Hepatocyte (in vitro differentiated cells): ENCODE data around the gene HBA2. TPM values are rescaled to one million over a fixed set of nuclear protein-coding genes. Genes with fewer than 3 reads are reported as not detected.
"Not testable (repeated sequence)": the region's sequence is repeated elsewhere in the genome, so short reads cannot be mapped to it uniquely, and the experiment has no call there.

Source experiments
- DNase-seq: peaks from one replicate; pipeline ENCODE4 v3.0.0-alpha.2; 2016; ENCODE audit warnings: low spot score
- H2AFZ ChIP-seq: fragments of 200-600 bp; sonication (generic); 2 replicates; pipeline ENCODE4 v1.6.0; 2016; ENCODE audit warnings: antibody characterized with exemption, mild to moderate bottlenecking
- H3K27ac ChIP-seq: fragments of 200-600 bp; sonication (generic); 2 replicates; pipeline ENCODE4 v1.5.1; 2016; ENCODE audit warnings: mild to moderate bottlenecking
- H3K27me3 ChIP-seq: fragments of 200-600 bp; sonication (generic); 2 replicates; pipeline ENCODE4 v1.6.1; 2016
- H3K36me3 ChIP-seq: fragments of 200-600 bp; sonication (generic); replicated peaks from 2 replicates; pipeline ENCODE4 v1.5.1; 2016; ENCODE audit warnings: low read depth; ENCODE audit not compliant: insufficient read depth
- H3K4me1 ChIP-seq: fragments of 200-600 bp; sonication (generic); 2 replicates; pipeline ENCODE4 v1.5.1; 2016; ENCODE audit warnings: mild to moderate bottlenecking, moderate library complexity; ENCODE audit not compliant: insufficient read depth
- H3K4me2 ChIP-seq: fragments of 200-600 bp; sonication (generic); 2 replicates; pipeline ENCODE4 v1.6.0; 2016
- H3K4me3 ChIP-seq: fragments of 200-600 bp; sonication (generic); 2 replicates; pipeline ENCODE4 v1.5.1; 2016; ENCODE audit warnings: mild to moderate bottlenecking
- H3K79me2 ChIP-seq: fragments of 200-600 bp; sonication (generic); 2 replicates; pipeline ENCODE4 v1.6.0; 2017; ENCODE audit warnings: mild to moderate bottlenecking
- H3K9me2 ChIP-seq: fragments of 200-600 bp; sonication (generic); replicated peaks from 2 replicates; pipeline ENCODE4 v1.6.0; 2017; ENCODE audit warnings: mild to moderate bottlenecking; ENCODE audit not compliant: insufficient read depth
- H3K9me3 ChIP-seq: fragments of 200-600 bp; sonication (generic); 2 replicates; pipeline ENCODE4 v1.5.1; 2016; ENCODE audit warnings: low read depth, mild to moderate bottlenecking
- H4K20me1 ChIP-seq: fragments of 200-600 bp; sonication (generic); 2 replicates; pipeline ENCODE4 v1.6.0; 2016; ENCODE audit warnings: mild to moderate bottlenecking; ENCODE audit not compliant: insufficient read depth, poor library complexity, severe bottlenecking
- EZH2 ChIP-seq: fragments of 200-600 bp; sonication (generic); IDR thresholded peaks from 2 replicates; pipeline ENCODE4 v1.6.1; 2016; ENCODE audit warnings: antibody characterized with exemption, mild to moderate bottlenecking, borderline replicate concordance
- EZH2phosphoT487 ChIP-seq: fragments of 200-600 bp; sonication (generic); IDR thresholded peaks from one replicate; pipeline ENCODE4 v1.6.1; 2018; ENCODE audit warnings: antibody characterized with exemption, mild to moderate bottlenecking, low read depth, moderate library complexity; ENCODE audit not compliant: unreplicated experiment, severe bottlenecking
- WGBS: methylation state at CpG from one replicate; pipeline ENCODE4 v1.1.6; 2016; ENCODE audit warnings: low lambda C conversion rate; ENCODE audit errors: missing lambda C conversion rate; 5-methylcytosine and 5-hydroxymethylcytosine counted together
- polyA plus RNA-seq: library from polyadenylated mRNA; unstranded; fragments of >200 nt; fragmentation: Nextera tagmentation; extraction: Ambion mirVana; gene quantifications from 2 replicates; pipeline ENCODE4 v1.2.1, GENCODE V29; 2016
- total RNA-seq: library from RNA; depleted of rRNA; stranded (reverse); fragments of >200 nt; gene quantifications from 2 replicates; pipeline ENCODE4 v1.2.3, GENCODE V29; 2014
- TF ChIP-seq, protein P1 (sequence below): fragments of 200-600 bp; sonication (generic); IDR thresholded peaks from 2 replicates; pipeline ENCODE4 v1.5.1; 2016; ENCODE audit warnings: antibody characterized with exemption, mild to moderate bottlenecking; ENCODE audit not compliant: poor library complexity

Gene HBA2
- total and polyA plus RNA-seq, 2 experiments from 2014 or later = not detected

DNA sequence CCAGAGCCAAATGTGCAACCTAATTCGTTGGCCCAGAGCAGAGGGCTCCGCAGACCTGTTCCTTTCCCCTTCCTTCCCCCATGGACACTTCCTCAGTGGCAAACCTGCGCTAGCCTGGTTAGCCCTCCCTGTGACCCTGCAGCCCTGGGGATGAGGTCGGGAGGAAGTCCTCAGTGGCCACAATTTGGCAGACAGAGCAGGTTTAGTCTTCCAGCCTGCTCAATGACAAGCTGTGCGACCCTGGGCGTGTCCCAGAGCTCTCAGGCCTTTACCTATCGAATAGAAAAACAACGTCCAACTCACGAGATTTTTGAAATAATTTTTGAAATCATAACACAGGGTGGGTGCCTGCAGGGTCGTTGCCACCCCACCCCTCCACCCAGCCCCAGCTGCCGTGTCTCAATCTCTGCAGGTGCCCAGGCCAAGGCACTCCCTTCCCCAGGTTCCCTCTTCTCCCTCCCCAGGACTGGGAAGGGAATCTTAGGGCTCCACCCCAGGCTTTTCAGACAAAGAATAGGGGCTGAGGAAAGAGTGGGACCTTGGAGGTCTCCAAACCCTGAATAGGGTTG lies 5.5 kb upstream of the HBA2 start:
- Histone ChIP-seq H3K27me3 (peaks cover 60% of the 10 kb centered on the region), H3K4me2 (no peak overlapping the region), H4K20me1 (no peaks in the 10 kb centered on the region), H3K27ac (no peak overlapping the region), H3K9me2 (no peaks in the 10 kb centered on the region), H3K9me3 (no peaks in the 10 kb centered on the region), H2AFZ (no peak overlapping the region), H3K79me2 (no peaks in the 10 kb centered on the region), H3K4me1 (no peaks in the 10 kb centered on the region), H3K4me3 (no peak overlapping the region), H3K36me3 (no peaks in the 10 kb centered on the region)
- no peak for DNase-seq
- 39% methylated on average over 11 of the region's 11 CpGs for WGBS
- TF ChIP-seq EZH2 (no peak), EZH2phosphoT487 (no peak)
- TF ChIP-seq, protein P1, sequence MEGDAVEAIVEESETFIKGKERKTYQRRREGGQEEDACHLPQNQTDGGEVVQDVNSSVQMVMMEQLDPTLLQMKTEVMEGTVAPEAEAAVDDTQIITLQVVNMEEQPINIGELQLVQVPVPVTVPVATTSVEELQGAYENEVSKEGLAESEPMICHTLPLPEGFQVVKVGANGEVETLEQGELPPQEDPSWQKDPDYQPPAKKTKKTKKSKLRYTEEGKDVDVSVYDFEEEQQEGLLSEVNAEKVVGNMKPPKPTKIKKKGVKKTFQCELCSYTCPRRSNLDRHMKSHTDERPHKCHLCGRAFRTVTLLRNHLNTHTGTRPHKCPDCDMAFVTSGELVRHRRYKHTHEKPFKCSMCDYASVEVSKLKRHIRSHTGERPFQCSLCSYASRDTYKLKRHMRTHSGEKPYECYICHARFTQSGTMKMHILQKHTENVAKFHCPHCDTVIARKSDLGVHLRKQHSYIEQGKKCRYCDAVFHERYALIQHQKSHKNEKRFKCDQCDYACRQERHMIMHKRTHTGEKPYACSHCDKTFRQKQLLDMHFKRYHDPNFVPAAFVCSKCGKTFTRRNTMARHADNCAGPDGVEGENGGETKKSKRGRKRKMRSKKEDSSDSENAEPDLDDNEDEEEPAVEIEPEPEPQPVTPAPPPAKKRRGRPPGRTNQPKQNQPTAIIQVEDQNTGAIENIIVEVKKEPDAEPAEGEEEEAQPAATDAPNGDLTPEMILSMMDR = no peak

DNA sequence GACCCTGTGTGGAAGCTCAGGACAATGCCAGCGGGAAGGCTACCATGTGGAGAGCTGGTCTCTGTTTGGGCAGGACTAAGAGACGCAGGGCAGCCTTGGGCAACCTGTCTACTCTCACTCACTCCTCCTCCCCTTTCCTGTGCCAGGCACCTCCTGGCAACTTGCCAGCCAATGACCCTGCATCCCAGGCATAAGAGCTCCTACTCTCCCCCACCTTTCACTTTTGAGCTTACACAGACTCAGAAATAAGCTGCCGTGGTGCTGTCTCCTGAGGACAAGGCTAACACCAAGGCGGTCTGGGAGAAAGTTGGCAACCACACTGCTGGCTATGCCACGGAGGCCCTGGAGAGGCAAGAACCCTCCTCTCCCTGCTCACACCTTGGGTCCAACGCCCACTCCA lies 4.3 kb upstream of the HBA2 start:
- Histone ChIP-seq H3K79me2 (no peaks in the 10 kb centered on the region), H3K27me3 (peaks cover 55% of the 10 kb centered on the region), H3K9me3 (no peaks in the 10 kb centered on the region), H3K27ac (no peak overlapping the region), H3K4me1 (no peaks in the 10 kb centered on the region), H3K4me3 (no peak overlapping the region), H4K20me1 (no peaks in the 10 kb centered on the region), H2AFZ (no peak overlapping the region), H3K36me3 (no peaks in the 10 kb centered on the region), H3K4me2 (no peak overlapping the region), H3K9me2 (no peaks in the 10 kb centered on the region)
- TF ChIP-seq, protein P1 = no peak
- TF ChIP-seq EZH2phosphoT487 (no peak), EZH2 (no peak)
- WGBS = 72% methylated on average over 6 of the region's 6 CpGs
- DNase-seq = no peak

DNA sequence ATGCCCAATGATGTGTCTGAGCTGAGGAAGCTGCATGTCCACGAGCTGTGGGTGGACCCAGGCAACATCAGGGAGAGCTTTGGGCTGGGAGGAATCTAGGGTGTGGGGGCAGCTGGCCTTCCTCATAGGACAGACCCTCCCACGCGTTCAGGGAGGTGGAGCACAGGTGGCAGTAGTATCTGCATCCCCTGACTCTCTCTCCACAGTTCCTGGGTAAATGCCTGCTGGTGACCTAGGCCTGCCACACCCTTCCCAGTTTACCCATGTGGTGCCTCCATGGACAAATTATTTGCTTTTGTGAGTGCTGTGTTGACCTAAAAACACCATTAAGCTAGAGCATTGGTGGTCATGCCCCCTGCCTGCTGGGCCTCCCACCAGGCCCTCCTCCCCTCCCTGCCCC lies 3.7 kb upstream of the HBA2 start:
- DNase-seq = no peak
- TF ChIP-seq, protein P1 = no peak
- TF ChIP-seq EZH2phosphoT487 (no peak), EZH2 (no peak)

DNA sequence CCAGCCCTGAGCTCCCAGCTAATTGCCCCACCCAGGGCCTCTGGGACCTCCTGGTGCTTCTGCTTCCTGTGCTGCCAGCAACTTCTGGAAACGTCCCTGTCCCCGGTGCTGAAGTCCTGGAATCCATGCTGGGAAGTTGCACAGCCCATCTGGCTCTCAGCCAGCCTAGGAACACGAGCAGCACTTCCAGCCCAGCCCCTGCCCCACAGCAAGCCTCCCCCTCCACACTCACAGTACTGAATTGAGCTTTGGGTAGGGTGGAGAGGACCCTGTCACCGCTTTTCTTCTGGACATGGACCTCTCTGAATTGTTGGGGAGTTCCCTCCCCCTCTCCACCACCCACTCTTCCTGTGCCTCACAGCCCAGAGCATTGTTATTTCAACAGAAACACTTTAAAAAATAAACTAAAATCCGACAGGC lies 2.6 kb upstream of the HBA2 start:
- not testable (repeated sequence) for H3K36me3 ChIP-seq, H3K9me3 ChIP-seq, H3K4me3 ChIP-seq, H3K9me2 ChIP-seq, H2AFZ ChIP-seq, H3K79me2 ChIP-seq, H4K20me1 ChIP-seq, H3K27ac ChIP-seq, H3K4me1 ChIP-seq, H3K4me2 ChIP-seq
- peaks cover 61% of the 10 kb centered on the region for H3K27me3 ChIP-seq
- 2% methylated on average over 5 of the region's 5 CpGs for WGBS
- DNase-seq = peak; percentile 30

More for the DNA sequence above, 3.7 kb upstream of the HBA2 start:
- peaks cover 55% of the 10 kb centered on the region for H3K27me3 ChIP-seq
- H3K4me1 ChIP-seq = no peaks in the 10 kb centered on the region
- WGBS = 46% methylated on average over 3 of the region's 3 CpGs
- H3K4me2 ChIP-seq = no peak overlapping the region
- no peak overlapping the region for H3K4me3 ChIP-seq
- H4K20me1 ChIP-seq = no peaks in the 10 kb centered on the region
- no peak overlapping the region for H3K27ac ChIP-seq
- H3K79me2 ChIP-seq = no peaks in the 10 kb centered on the region
- no peaks in the 10 kb centered on the region for H3K9me3 ChIP-seq
- H3K36me3 ChIP-seq = no peaks in the 10 kb centered on the region
- H3K9me2 ChIP-seq = no peaks in the 10 kb centered on the region
- H2AFZ ChIP-seq = no peak overlapping the region
